BLaER1 (cell line): ENCODE data around the gene GORAB.
A peak's percentile ranks its signal among the peaks of the same experiment; 100 is the strongest.

Experiments
- H3K27ac ChIP-seq: shearing (Covaris generic); formaldehyde crosslinking; 2 replicates; pipeline ENCODE4 v1.8.1; 2022
- H3K27me3 ChIP-seq: shearing (Covaris generic); formaldehyde crosslinking; 2 replicates; pipeline ENCODE4 v1.8.1; 2022
- H3K36me3 ChIP-seq: shearing (Covaris generic); formaldehyde crosslinking; 2 replicates; pipeline ENCODE4 v1.8.1; 2022
- H3K4me1 ChIP-seq: shearing (Covaris generic); formaldehyde crosslinking; 2 replicates; pipeline ENCODE4 v1.8.1; 2022
- H3K4me2 ChIP-seq: shearing (Covaris generic); formaldehyde crosslinking; 2 replicates; pipeline ENCODE4 v1.8.1; 2022
- H3K4me3 ChIP-seq: shearing (Covaris generic); formaldehyde crosslinking; 2 replicates; pipeline ENCODE4 v1.8.1; 2022
- H3K9ac ChIP-seq: shearing (Covaris generic); formaldehyde crosslinking; 2 replicates; pipeline ENCODE4 v1.8.1; 2022
- H3K9me3 ChIP-seq: shearing (Covaris generic); formaldehyde crosslinking; 2 replicates; pipeline ENCODE4 v1.8.1; 2022
- H4K20me1 ChIP-seq: shearing (Covaris generic); formaldehyde crosslinking; 2 replicates; pipeline ENCODE4 v1.8.1; 2022
- Cebpa-rat ChIP-seq: shearing (Covaris generic); IDR thresholded peaks from 2 replicates; pipeline ENCODE4 v1.8.1; 2022

GORAB gene

DNA sequence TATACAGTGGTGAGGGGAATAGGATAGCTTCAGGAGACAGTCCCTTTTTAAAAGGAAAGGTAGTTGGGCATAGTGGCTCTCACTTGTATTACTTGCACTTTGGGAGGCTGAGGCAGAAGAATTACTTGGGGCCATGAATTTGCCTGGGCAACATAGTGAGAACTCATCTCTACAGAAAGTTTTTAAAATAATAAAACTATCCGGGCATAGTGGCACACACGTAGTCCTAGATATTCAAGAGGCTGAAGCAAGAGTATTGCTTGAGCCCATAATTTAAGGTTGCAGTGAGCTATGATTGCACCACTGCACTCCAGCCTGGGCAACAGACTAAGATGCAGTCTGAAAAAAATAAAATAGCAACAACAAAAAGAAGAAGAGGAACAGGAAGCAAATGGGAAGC, 27.2 kb downstream of the GORAB start:
- Histone ChIP-seq H4K20me1 (no peaks in the 10 kb centered on the region), H3K4me1 (peaks cover 15% of the 10 kb centered on the region), H3K4me3 (no peak overlapping the region)

GRCh38 chr1:170560681-170561285, 28.8 kb downstream of the GORAB start:
- no peak overlapping the region for H3K4me3 ChIP-seq
- H4K20me1 ChIP-seq, result no peaks in the 10 kb centered on the region
- H3K4me1 ChIP-seq, result peaks cover 15% of the 10 kb centered on the region
- no peak for TF ChIP-seq Cebpa-rat
- 0 out of 2 replicates have a peak, but pooled peaks cover 4% of the 10 kb centered on the region for H3K9me3 ChIP-seq
- H3K27me3 ChIP-seq, result no peaks in the 10 kb centered on the region
- H3K36me3 ChIP-seq, result no peaks in the 10 kb centered on the region
- H3K9ac ChIP-seq, result no peak overlapping the region
- no peak overlapping the region for H3K4me2 ChIP-seq
- H3K27ac ChIP-seq, result no peak overlapping the region

More for the DNA sequence above, 27.2 kb downstream of the GORAB start:
- Histone ChIP-seq H3K27ac (no peak overlapping the region), H3K9me3 (0 out of 2 replicates have a peak, but pooled peaks cover 4% of the 10 kb centered on the region), H3K4me2 (no peak overlapping the region), H3K9ac (no peak overlapping the region), H3K27me3 (no peaks in the 10 kb centered on the region), H3K36me3 (peaks cover 6% of the 10 kb centered on the region)
- TF ChIP-seq Cebpa-rat, result no peak

GRCh38 chr1:170562646-170563338, 30.8 kb downstream of the GORAB start:
- no peaks in the 10 kb centered on the region for H3K27me3 ChIP-seq
- H3K36me3 ChIP-seq, result no peaks in the 10 kb centered on the region
- H4K20me1 ChIP-seq, result no peaks in the 10 kb centered on the region
- H3K4me1 ChIP-seq, result peaks cover 15% of the 10 kb centered on the region
- 0 out of 2 replicates have a peak overlapping the region, but pooled peaks have one; percentile 5 for H3K9ac ChIP-seq
- peak overlapping the region; percentile 53 for H3K4me2 ChIP-seq
- H3K27ac ChIP-seq, result no peak overlapping the region; the same call in 1 of the 2 replicates
- H3K9me3 ChIP-seq, result 0 out of 2 replicates have a peak, but pooled peaks cover 4% of the 10 kb centered on the region
- H3K4me3 ChIP-seq, result no peak overlapping the region
- no peak for TF ChIP-seq Cebpa-rat

GRCh38 chr1:170567214-170567613, 35.2 kb downstream of the GORAB start:
- Histone ChIP-seq H3K4me3 (no peak overlapping the region), H3K27me3 (no peaks in the 10 kb centered on the region), H3K9ac (no peak overlapping the region), H3K27ac (no peak overlapping the region), H3K9me3 (no peaks in the 10 kb centered on the region), H4K20me1 (no peaks in the 10 kb centered on the region), H3K4me1 (peaks cover 15% of the 10 kb centered on the region), H3K36me3 (no peaks in the 10 kb centered on the region), H3K4me2 (no peak overlapping the region)
- no peak for TF ChIP-seq Cebpa-rat

DNA sequence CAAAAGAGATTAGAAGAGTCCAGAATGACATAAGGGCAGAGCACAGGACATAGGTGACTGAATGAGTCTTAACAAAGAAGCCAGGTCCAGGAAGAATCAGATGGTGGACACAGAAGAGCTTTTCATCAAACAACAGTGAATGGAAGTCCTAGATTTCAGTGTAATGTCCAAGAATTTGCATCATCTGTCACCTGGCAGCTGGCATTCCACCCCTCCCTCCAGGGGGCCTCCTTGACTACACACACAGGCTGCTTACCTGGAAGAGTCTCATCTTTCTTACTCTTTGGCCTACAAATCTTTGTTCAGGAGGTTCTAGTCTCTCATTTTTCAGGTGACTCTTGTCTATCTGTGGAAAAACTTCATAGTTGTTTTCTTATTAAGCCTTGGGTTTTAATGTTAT, 36.2 kb downstream of the GORAB start:
- H4K20me1 ChIP-seq, result no peaks in the 10 kb centered on the region
- H3K27ac ChIP-seq, result no peak overlapping the region
- H3K9ac ChIP-seq, result no peak overlapping the region
- no peak overlapping the region for H3K4me2 ChIP-seq
- TF ChIP-seq Cebpa-rat, result no peak
- H3K4me3 ChIP-seq, result no peak overlapping the region
- H3K9me3 ChIP-seq, result no peaks in the 10 kb centered on the region
- H3K36me3 ChIP-seq, result no peaks in the 10 kb centered on the region
- H3K27me3 ChIP-seq, result no peaks in the 10 kb centered on the region
- peaks cover 7% of the 10 kb centered on the region for H3K4me1 ChIP-seq

DNA sequence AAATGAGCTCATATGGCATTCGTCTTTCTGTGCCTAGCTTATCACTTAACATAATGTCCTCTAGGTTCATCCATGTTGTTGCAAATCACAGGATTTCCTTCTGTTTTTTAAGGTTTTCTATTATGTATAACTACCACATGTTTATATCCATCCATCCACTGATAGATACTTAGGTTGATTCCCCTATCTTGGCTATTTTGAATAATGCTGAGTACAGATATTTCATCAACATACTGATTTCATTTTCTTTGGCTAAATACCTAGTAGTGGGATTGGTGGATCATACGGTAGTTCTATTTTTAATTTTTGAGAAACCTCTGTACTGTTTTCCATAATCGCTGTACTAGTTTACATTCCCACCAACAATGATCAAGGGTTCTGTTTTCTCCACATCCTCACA, 45.0 kb downstream of the GORAB start:
- Histone ChIP-seq H3K4me1 (no peaks in the 10 kb centered on the region), H3K27ac (no peak overlapping the region), H4K20me1 (no peaks in the 10 kb centered on the region), H3K4me3 (no peak overlapping the region), H3K27me3 (no peaks in the 10 kb centered on the region), H3K36me3 (no peaks in the 10 kb centered on the region), H3K9ac (no peak overlapping the region), H3K4me2 (no peak overlapping the region), H3K9me3 (no peaks in the 10 kb centered on the region)
- no peak for TF ChIP-seq Cebpa-rat

DNA sequence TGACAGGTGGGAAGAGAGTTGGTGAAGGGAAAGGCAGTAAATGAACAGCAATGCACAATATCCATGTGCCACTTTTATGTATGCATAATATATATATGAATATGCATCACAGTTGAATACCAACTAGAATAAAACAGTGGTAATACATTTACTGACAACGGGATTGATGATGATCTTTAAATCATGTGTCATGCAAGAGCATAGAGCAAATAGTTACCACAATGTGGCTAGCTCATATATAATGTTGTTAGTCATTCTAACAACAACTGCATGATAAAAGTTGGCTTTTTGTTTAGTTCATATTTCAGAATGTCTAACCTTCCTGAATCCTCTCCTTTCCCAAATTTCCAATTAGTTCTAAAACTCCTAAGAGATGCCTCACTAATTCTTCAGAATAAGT, 46.4 kb downstream of the GORAB start:
- H3K4me1 ChIP-seq, result no peaks in the 10 kb centered on the region
- H3K9me3 ChIP-seq, result no peaks in the 10 kb centered on the region
- no peaks in the 10 kb centered on the region for H4K20me1 ChIP-seq
- H3K27me3 ChIP-seq, result no peaks in the 10 kb centered on the region
- no peak overlapping the region for H3K9ac ChIP-seq
- no peak for TF ChIP-seq Cebpa-rat
- no peak overlapping the region for H3K4me3 ChIP-seq
- no peaks in the 10 kb centered on the region for H3K36me3 ChIP-seq
- no peak overlapping the region for H3K4me2 ChIP-seq
- H3K27ac ChIP-seq, result no peak overlapping the region

DNA sequence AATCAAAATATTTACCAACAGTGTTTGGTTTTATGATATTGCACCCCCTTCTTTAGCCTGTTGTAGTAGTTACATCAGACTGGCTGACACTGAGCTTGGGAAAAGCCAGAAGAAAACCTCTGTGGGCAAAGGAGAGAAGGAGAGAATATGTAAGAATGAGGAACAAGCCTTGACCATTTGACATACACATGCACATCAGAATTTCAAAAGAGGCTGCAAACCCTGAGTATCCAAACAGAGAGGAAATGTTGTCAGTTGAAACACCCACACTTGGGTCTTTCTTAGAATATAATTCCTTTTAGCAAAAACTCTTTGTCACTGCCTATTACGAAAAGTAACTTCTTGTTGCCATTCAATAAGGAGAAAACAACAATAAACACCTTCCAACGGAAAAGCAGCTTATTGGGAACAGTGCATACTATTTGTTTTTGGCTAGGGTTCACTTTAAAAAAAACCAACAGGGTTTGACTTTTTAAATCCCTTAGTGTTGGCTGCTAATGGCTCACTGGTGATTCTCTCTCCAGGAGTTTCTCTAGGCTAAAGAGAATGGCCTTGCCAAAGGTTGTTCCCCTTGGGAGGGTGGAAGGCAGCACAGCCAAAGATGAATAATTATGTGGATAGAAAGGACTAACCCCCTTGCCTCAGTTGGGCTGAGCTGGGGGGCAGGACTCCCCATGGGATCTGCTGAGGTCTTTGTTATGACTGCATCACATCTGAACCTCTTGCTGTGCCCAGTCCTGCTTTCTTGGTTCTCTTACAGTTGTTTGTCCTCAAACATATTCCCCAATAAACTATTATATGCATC, 48.9 kb downstream of the GORAB start:
- Histone ChIP-seq H3K27ac (no peak overlapping the region), H3K4me2 (no peak overlapping the region), H3K4me1 (no peaks in the 10 kb centered on the region)

DNA sequence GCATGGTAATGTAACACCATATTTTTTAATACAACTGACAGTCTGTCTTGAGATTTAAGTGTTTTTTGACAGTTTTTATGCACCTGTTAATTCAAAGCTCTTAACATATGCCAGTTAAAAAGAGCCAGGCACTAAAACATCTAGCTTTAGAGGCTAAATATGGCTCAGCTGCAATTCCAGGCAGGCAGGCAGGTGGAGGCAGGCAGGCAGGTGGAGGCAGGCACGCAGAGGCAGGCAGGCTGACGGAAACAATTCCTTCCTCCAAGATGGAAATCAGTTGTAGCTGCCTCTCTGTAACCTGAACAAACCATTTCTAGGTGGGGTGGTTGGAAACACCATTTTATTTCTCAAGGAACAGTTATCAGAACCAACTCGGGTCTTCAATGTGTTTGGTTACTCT, 51.2 kb downstream of the GORAB start:
- no peaks in the 10 kb centered on the region for H4K20me1 ChIP-seq

More for the DNA sequence above, 48.9 kb downstream of the GORAB start:
- no peaks in the 10 kb centered on the region for H3K36me3 ChIP-seq
- no peaks in the 10 kb centered on the region for H4K20me1 ChIP-seq
- no peak overlapping the region for H3K4me3 ChIP-seq
- H3K9ac ChIP-seq, result no peak overlapping the region
- H3K27me3 ChIP-seq, result no peaks in the 10 kb centered on the region
- TF ChIP-seq Cebpa-rat, result no peak
- no peaks in the 10 kb centered on the region for H3K9me3 ChIP-seq

More for the DNA sequence above, 51.2 kb downstream of the GORAB start:
- H3K9me3 ChIP-seq, result no peaks in the 10 kb centered on the region
- TF ChIP-seq Cebpa-rat, result no peak
- no peak overlapping the region for H3K4me3 ChIP-seq
- H3K36me3 ChIP-seq, result no peaks in the 10 kb centered on the region
- no peak overlapping the region for H3K4me2 ChIP-seq
- H3K4me1 ChIP-seq, result no peaks in the 10 kb centered on the region
- no peak overlapping the region for H3K27ac ChIP-seq
- H3K27me3 ChIP-seq, result no peaks in the 10 kb centered on the region
- H3K9ac ChIP-seq, result no peak overlapping the region
